Immature natural killer cell (primary cell): Measurements from ENCODE around the gene CAPZB. TPM values are rescaled to one million over a fixed set of nuclear protein-coding genes. Genes with fewer than 3 reads are reported as not detected.
"Not testable (repeated sequence)": the region's sequence is repeated elsewhere in the genome, so short reads cannot be mapped to it uniquely, and the experiment has no call there.

ENCODE experiments used
- DNase-seq, 3 donors: peaks; one replicate each; pipeline ENCODE4 v3.0.0; 2022; ENCODE audit warnings: mixed read lengths in 1 of 3
- H3K27ac Mint-ChIP-seq, 6 donors: one replicate each; pipeline ENCODE4 v1.8.0; 2020; ENCODE audit warnings: mixed read lengths in 6 of 6, mild to moderate bottlenecking in 5 of 6, inconsistent platforms in 4 of 6, moderate library complexity in 3 of 6
- H3K27me3 Mint-ChIP-seq, 3 donors: one replicate each; pipeline ENCODE4 v1.8.0; 2020 to 2021; ENCODE audit warnings: low read depth in 3 of 3, mild to moderate bottlenecking in 3 of 3, mixed read lengths in 3 of 3, moderate library complexity in 3 of 3, inconsistent platforms in 1 of 3
- H3K36me3 Mint-ChIP-seq, 3 donors: one replicate each; pipeline ENCODE4 v1.8.0; 2020; ENCODE audit warnings: mixed read lengths in 3 of 3, inconsistent platforms in 2 of 3, mild to moderate bottlenecking in 2 of 3
- H3K4me1 Mint-ChIP-seq, 2 donors: one replicate each; pipeline ENCODE4 v1.8.0; 2020; ENCODE audit warnings: inconsistent platforms in 2 of 2, mild to moderate bottlenecking in 2 of 2, mixed read lengths in 2 of 2, moderate library complexity in 1 of 2
- H3K4me3 Mint-ChIP-seq, 5 donors: one replicate each; pipeline ENCODE4 v1.8.0; 2020; ENCODE audit warnings: mild to moderate bottlenecking in 5 of 5, mixed read lengths in 5 of 5, inconsistent platforms in 3 of 5, moderate library complexity in 3 of 5
- H3K9me3 Mint-ChIP-seq, 6 donors: one replicate each; pipeline ENCODE4 v1.8.0; 2020; ENCODE audit warnings: mild to moderate bottlenecking in 6 of 6, mixed read lengths in 6 of 6, inconsistent platforms in 4 of 6, moderate library complexity in 3 of 6
- polyA plus RNA-seq, 3 donors: library from polyadenylated mRNA; unstranded; fragments of 300-500 nt; fragmentation: Illumina TruSeq; gene quantifications; one replicate each; pipeline ENCODE4 v1.2.3, GENCODE V29; 2021

CAPZB gene
- 100 to 1,000 TPM; 447 to 644 (median 455) TPM for polyA plus RNA-seq

DNA sequence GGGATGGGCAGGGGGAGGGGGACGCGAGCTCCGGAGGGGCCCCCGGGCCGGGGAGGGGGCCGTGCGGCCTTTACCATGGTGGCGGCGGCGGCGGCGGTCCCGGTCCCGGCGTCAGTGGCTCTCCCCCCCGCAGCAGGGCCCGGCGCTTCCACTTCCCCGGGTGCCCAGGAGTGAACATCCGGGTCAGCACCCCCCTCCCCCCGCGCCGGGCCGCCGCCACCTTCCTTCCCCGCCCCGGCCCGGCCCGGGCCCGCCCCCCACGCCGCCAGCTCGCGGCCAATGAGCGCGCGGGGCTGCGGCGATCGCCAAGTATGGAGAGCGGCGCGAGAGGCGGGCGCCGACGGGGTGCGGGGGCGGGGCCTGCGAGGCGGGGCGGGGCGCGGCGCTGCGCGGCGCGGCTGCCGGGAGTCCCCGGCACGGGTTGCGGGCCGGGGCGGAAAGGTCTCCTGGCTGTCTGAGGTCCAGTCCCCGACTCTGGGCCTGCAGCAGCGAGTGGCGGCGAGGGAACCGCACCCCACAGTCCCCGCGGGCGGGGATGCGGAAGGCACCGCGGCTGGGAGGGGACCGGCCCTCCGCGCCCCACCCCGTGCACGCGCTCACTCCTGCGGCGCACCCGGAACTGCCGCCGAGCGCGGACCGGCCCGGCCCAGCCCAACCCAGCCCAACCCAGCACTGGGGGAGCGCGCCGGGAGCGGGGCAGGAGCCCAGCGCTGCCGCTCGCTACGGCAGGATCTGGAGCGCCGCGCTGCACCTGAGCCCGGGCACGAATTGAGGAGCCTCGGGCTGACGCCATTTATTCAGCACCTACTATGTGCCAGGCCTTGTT is at the start of gene CAPZB:
CAPZB (minus strand) TSS at position 178 of the 826 bp plus-strand sequence; CDS start at position 77, 101 bp downstream.
- peak; percentile 88 to 93 (median 92) for DNase-seq
- H3K9me3 Mint-ChIP-seq: no peaks in the 10 kb centered on the region
- H3K27ac Mint-ChIP-seq: peak within 1 kb of the TSS; percentile 91 to 96 (median 93)
- peaks cover 58 to 61% of the 10 kb centered on the region in 2 donors for H3K4me1 Mint-ChIP-seq
- peaks cover 3 to 12% (median 9%) of the 10 kb centered on the region in 3 donors for H3K27me3 Mint-ChIP-seq
- peaks cover 0 to 3% (median 0%) of the 10 kb centered on the region in 3 donors for H3K36me3 Mint-ChIP-seq
- peak within 1 kb of the TSS; percentile 88 to 92 (median 90) for H3K4me3 Mint-ChIP-seq

DNA sequence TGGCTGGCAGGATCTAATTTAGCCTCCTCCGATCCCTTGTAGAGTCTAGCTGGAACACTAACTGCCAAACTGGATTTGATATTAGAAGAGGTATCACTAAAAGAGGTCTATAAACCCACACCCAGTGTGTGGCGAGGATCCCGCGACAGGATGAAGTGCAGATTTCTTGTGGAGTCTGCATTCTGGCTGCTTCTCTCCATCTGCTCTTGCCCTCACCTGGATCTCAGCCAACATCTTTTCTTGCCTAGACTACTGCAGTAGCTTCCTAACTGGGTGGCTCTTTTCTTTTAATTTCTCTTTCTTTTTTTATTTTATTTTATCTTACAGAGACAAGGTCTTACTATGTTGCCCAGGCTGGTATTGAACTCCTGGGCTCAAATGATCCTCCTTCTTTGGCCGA is 48.9 kb upstream of the CAPZB start:
- Mint-ChIP-seq H3K27ac (no peak overlapping the region), H3K36me3 (peaks cover 0 to 3% (median 0%) of the 10 kb centered on the region in 3 donors), H3K9me3 (peaks cover 0 to 5% (median 2%) of the 10 kb centered on the region in 6 donors), H3K27me3 (peaks cover 0 to 7% (median 2%) of the 10 kb centered on the region in 3 donors), H3K4me3 (no peak overlapping the region), H3K4me1 (peaks cover 0 to 3% of the 10 kb centered on the region in 2 donors)
- no peak for DNase-seq

DNA sequence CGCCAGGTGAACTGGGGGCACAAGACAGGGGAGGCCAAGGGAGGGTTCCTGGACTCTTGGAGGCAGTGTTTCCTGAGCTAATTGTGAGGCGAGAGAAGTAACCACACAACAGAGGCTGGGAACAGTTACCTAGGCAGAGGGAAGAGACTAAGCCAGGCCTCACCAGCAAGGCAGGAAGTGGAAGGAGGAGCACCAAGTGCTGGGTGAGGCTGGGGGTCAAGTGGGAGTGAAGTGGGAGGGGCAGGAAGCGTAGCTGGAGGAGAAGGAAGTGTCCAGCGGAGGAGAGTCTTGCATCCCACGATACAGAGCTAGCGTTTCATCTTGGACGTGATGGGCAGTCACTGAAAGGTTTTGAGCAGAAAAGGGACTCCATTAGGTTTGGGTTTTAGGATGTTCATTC is 48.3 kb upstream of the CAPZB start:
- H3K4me3 Mint-ChIP-seq: no peak overlapping the region
- H3K4me1 Mint-ChIP-seq: peaks cover 0 to 3% of the 10 kb centered on the region in 2 donors
- H3K27me3 Mint-ChIP-seq: peaks cover 0 to 7% (median 2%) of the 10 kb centered on the region in 3 donors
- no peak for DNase-seq
- H3K27ac Mint-ChIP-seq: peak overlapping the region in 1 of 6 donors; percentile 51
- H3K9me3 Mint-ChIP-seq: peaks cover 0 to 5% (median 2%) of the 10 kb centered on the region in 6 donors
- H3K36me3 Mint-ChIP-seq: peaks cover 0 to 3% (median 0%) of the 10 kb centered on the region in 3 donors

DNA sequence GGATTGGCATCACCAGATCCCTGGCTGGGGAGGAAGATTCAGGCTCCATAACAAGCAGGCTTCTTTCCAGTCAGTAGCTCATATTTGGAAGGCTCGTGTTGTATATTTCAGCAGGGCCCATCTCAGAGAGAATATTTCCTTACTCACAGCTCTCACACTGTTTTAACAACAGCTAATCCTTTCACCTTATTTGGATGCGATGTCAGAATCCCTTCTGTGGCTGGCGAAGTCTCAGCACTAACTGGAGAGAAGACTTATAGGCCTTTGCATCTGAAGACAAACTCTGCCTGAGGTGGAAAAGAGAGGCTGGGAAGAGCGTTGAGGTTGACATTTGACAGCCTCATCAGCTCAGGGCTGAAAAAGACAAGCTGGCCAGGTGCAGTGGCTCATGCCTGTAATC is 47.2 kb upstream of the CAPZB start:
- Mint-ChIP-seq H3K27ac (no peak overlapping the region), H3K36me3 (peaks cover 0 to 3% (median 0%) of the 10 kb centered on the region in 3 donors), H3K4me1 (peaks cover 0 to 3% of the 10 kb centered on the region in 2 donors), H3K27me3 (peaks cover 0 to 7% (median 0%) of the 10 kb centered on the region in 3 donors), H3K9me3 (peaks cover 0 to 5% (median under 1%) of the 10 kb centered on the region in 6 donors), H3K4me3 (no peak overlapping the region)
- no peak for DNase-seq

DNA sequence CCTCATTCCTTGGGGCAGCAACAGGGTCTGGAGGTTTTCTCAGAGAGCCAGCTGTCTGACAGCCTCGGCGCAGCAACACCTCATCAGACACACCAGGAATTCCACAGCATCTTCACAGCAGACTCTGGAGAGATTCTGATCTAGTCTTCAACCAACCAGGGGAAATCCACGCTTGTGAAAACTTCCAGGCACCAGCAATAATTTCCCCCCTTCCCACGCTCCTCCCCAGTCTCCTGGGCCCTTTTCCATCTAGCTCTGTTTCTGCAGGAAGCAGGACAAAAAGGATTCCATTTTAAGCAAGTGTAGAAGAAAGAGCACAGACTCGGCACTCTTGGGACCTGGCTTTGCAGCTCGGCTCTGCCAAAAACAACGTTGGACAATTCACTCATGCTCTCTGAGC is 44.3 kb upstream of the CAPZB start:
- H3K9me3 Mint-ChIP-seq: no peaks in the 10 kb centered on the region
- peaks cover 0 to 3% of the 10 kb centered on the region in 2 donors for H3K4me1 Mint-ChIP-seq
- H3K4me3 Mint-ChIP-seq: no peak overlapping the region
- no peak for DNase-seq
- no peak overlapping the region for H3K27ac Mint-ChIP-seq
- peaks cover 0 to 3% (median 0%) of the 10 kb centered on the region in 3 donors for H3K36me3 Mint-ChIP-seq
- peaks cover 0 to 6% (median 4%) of the 10 kb centered on the region in 3 donors for H3K27me3 Mint-ChIP-seq

DNA sequence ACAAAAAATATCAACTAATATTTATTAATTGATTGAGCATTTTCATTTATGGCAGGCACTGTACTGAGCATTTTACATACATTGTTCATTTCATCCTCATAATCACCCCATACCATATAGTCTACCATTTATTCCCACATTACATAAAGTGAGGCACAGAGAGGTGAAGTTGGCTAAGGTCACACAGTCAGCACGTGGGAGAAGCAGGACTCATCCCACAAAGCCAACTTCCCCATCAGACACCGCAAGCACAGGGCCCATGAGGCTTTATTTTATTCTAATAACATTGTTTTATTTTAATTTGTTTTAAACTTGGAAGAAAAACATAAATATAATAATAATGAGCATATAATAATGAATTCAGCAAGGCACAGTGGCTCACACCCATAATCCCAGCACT is 43.1 kb upstream of the CAPZB start:
- Mint-ChIP-seq H3K27me3 (peaks cover 0 to 4% (median 4%) of the 10 kb centered on the region in 3 donors), H3K9me3 (no peaks in the 10 kb centered on the region), H3K4me3 (no peak overlapping the region), H3K36me3 (peaks cover 0 to 3% (median 0%) of the 10 kb centered on the region in 3 donors), H3K27ac (no peak overlapping the region), H3K4me1 (peaks cover 0 to under 1% of the 10 kb centered on the region in 2 donors)
- no peak for DNase-seq

DNA sequence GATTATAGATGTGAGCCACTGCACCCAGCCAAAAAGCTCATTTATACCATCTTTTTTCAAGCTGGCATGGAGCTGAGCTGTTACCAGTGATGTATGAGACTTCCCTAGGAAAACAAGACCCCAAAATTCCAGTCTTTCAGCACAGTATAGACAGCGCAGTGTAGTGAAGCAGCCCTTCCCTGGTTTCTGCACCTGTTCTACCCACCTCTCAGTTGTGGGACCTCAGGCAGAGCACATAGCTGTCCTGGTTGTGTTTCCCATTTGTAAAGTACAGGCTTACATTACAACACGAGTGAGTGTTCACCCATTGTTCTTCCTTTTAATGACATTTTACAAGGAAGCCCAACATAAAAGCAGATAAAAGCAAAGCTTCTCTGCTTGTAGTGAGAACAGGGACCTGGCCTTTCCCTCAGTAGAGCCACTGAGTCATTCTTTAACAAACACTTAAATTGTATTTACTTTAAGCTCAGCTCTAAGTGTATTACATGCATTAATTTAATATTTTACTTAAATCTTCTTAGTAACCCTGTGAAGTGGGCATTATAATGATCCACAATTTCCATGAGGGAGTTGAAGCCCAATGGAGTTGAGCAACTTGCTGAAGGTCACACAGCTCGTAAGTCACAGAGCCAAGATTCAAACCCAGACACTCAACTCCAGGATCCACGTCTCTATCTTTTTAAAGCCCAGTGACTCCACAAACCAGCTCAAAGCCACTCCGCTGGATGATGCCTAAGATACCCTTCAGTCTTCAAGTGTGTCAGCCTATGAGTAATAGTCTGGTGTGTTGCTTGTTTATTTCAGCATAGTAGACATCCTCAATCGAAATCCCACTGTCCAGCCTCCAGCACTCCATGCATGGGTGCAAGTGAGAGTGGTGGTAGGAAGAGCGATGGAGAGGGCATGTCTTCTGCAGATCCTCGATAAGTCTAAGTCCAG is 40.5 kb upstream of the CAPZB start:
- H3K9me3 Mint-ChIP-seq: no peaks in the 10 kb centered on the region
- H3K4me3 Mint-ChIP-seq: no peak overlapping the region
- H3K36me3 Mint-ChIP-seq: peaks cover 0 to 3% (median 0%) of the 10 kb centered on the region in 3 donors
- no peak overlapping the region for H3K27ac Mint-ChIP-seq
- H3K27me3 Mint-ChIP-seq: peaks cover 0 to 4% (median 4%) of the 10 kb centered on the region in 3 donors
- no peaks in the 10 kb centered on the region for H3K4me1 Mint-ChIP-seq
- no peak for DNase-seq

DNA sequence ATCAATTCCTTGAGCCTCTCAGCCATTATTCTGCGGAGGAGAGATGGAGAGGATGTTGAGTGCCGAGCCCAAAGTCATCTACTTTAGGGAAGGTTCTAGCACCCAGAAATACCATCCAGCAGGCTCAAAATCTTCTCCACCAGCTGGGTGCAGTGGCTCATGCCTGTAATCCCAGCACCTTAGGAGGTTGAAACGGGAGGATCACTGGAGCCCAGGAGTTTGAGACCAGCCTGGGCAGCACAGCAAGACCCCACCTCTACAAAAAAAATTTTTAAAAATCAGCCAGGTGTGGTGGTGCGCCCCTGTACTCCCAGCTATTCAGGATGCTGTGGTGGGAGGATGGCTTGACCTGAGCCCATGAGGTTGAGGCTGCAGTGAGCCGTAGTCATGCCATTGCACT is 39.5 kb upstream of the CAPZB start:
- H3K36me3 Mint-ChIP-seq: peaks cover 0 to 3% (median 0%) of the 10 kb centered on the region in 3 donors
- H3K27me3 Mint-ChIP-seq: peaks cover 0 to 5% (median 3%) of the 10 kb centered on the region in 3 donors
- H3K4me1 Mint-ChIP-seq: no peaks in the 10 kb centered on the region
- no peak for DNase-seq
- no peak overlapping the region for H3K4me3 Mint-ChIP-seq
- no peak overlapping the region for H3K27ac Mint-ChIP-seq
- no peaks in the 10 kb centered on the region for H3K9me3 Mint-ChIP-seq

DNA sequence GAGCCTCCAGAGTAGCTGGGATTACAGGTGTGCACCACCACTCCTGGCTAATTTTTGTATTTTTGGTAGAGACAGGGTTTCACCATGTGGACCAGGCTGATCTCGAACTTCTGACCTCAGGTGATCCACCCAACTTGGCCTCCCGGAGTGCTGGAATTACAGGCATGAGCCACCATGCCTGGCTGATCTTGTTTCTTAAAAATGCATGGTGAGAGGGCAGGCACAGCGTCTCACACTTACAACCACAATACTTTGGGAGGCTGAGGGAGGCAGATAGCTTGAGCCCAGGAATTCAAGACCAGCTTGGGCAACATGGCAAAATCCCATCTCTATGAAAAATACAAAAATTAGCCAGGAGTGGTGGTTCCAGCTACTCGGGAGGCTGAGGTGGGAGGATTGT is 37.2 kb upstream of the CAPZB start:
- not testable (repeated sequence) for H3K36me3 Mint-ChIP-seq, H3K27ac Mint-ChIP-seq, H3K4me1 Mint-ChIP-seq, H3K27me3 Mint-ChIP-seq, H3K4me3 Mint-ChIP-seq, DNase-seq, H3K9me3 Mint-ChIP-seq

DNA sequence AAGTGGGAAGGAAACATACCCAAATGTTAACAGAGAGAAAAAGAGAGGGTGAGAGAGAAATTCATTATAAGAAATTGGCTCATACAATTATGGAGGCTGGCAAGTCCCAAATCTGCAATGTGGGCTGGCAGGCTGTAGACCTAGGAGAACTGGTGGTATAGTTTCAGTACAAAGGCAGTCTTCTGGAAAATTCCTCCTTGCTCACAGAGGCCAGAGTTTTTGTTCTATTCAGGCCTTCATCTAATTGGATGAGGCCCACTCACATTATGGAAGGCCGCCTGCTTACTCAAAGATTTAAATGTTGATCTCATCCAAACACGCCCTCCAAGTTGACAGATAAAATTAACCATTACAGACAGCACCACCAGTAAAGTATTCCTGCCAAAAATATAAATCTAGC is 36.1 kb upstream of the CAPZB start:
- Mint-ChIP-seq H3K27ac (no peak overlapping the region), H3K27me3 (peaks cover 0 to 2% (median 1%) of the 10 kb centered on the region in 3 donors), H3K36me3 (peaks cover 0 to 3% (median 0%) of the 10 kb centered on the region in 3 donors), H3K4me3 (no peak overlapping the region), H3K4me1 (no peaks in the 10 kb centered on the region), H3K9me3 (no peaks in the 10 kb centered on the region)
- no peak for DNase-seq

DNA sequence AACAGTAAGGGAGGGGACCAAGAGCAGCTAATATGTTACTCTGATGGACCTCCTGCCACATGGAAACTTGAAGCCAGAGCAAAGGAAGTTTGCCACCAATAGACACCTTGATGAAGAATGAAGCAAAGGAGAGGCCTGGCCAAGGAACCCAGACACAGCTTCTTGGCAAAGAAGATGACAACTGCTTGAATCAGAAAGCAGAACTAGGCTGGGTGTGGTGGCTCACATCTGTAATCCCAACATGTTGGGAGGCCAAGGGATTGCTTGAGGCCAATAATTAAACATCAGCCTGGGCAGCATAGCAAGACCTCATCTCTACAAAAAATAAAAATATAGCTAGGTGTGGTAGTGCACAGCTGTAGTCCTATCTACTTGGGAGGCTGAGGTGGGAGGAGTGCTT is 31.7 kb upstream of the CAPZB start:
- H3K4me1 Mint-ChIP-seq: no peaks in the 10 kb centered on the region
- peaks cover 0 to 3% (median 0%) of the 10 kb centered on the region in 3 donors for H3K36me3 Mint-ChIP-seq
- H3K4me3 Mint-ChIP-seq: no peak overlapping the region
- H3K27ac Mint-ChIP-seq: no peak overlapping the region
- H3K27me3 Mint-ChIP-seq: peaks cover 1 to 2% (median 2%) of the 10 kb centered on the region in 3 donors
- no peak for DNase-seq
- H3K9me3 Mint-ChIP-seq: no peaks in the 10 kb centered on the region

DNA sequence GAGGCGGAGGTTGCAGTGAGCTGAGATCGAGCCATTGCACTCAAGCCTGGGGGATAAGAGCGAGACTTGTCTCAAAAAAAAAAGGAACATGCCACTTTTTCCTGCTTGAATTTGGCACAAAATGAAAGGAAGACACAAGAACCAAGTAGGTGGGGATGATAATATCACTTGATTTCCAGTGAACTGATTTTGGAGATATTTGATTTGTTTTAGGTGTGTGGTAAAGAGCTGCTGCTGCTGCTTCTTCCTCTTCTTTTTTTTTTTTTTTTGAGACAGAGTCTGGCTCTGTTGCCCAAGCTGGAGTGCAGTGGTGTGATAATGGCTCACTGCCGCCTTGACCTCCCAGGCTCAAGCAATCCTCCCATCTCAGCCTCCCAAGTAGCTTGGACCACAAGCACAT is 29.9 kb upstream of the CAPZB start:
- DNase-seq: no peak
- Mint-ChIP-seq H3K36me3 (no peaks in the 10 kb centered on the region), H3K4me1 (peaks cover under 1 to 1% of the 10 kb centered on the region in 2 donors), H3K4me3 (no peak overlapping the region), H3K27ac (peak overlapping the region in 1 of 6 donors; percentile 30), H3K9me3 (no peaks in the 10 kb centered on the region), H3K27me3 (peaks cover 1 to 2% (median 2%) of the 10 kb centered on the region in 3 donors)

DNA sequence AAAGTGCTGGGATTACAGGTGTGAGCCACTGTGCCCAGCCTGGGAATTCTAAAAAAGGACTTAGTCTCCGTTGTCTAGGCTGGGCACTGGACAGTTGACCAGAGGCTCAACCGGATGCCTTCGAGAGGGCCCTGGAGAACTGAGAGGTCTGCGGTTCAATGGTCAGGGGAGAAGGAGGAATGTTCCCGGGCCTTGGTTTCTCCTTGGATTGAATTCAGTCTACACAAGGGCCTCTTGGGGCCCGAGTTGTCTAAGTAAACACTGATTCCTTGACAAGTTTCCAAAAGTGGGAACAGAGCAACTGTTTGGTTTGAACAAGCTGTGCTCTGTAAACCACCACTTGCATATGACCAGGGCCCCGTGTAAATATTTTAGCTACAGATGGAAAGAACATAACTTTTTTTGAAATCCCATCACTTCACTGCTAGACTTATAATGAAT is 29.1 kb upstream of the CAPZB start:
- Mint-ChIP-seq H3K4me3 (no peak overlapping the region), H3K36me3 (no peaks in the 10 kb centered on the region), H3K27me3 (peaks cover 0 to 3% (median 1%) of the 10 kb centered on the region in 3 donors), H3K4me1 (peaks cover 8% of the 10 kb centered on the region in 2 donors), H3K9me3 (no peaks in the 10 kb centered on the region), H3K27ac (no peak overlapping the region)
- DNase-seq: no peak
